SK-N-MC (cell line): Measurements from ENCODE around the gene TUBB6.

Experiments
- EZH2 ChIP-seq: fragments of 200-600 bp; sonication (generic); IDR thresholded peaks from one replicate; pipeline ENCODE4 v1.6.1; 2017; ENCODE audit warnings: antibody characterized with exemption
- POLR2AphosphoS5 ChIP-seq: IDR thresholded peaks from 2 replicates; pipeline ENCODE4 v1.6.1; 2012; ENCODE audit warnings: mild to moderate bottlenecking, low read depth, low read length, borderline replicate concordance

DNA sequence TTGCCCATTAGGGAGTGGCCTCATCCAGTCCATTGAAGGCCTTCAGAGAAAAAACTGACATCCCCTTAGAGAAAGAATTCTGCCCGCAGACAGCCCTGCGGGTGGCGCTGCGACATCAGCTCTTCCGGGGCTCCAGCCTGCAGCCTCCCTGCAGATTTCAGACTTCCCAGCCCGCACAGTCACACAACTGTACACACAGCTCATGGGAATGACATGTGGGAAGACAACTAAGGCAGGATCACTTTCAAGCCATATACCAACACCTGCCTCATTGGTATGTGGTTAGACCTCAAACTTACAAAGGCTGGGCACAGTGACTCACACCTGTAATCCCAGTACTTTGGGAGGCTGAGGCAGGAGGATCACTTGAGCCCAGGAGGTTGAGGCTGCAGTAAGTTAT, 24.8 kb upstream of the TUBB6 start:
- no peak for TF ChIP-seq POLR2AphosphoS5
- no peak for TF ChIP-seq EZH2
